ENCODE results near the gene OR6M1.
A peak's percentile ranks its signal among the peaks of the same experiment; 100 is the strongest.

Gene OR6M1

DNA sequence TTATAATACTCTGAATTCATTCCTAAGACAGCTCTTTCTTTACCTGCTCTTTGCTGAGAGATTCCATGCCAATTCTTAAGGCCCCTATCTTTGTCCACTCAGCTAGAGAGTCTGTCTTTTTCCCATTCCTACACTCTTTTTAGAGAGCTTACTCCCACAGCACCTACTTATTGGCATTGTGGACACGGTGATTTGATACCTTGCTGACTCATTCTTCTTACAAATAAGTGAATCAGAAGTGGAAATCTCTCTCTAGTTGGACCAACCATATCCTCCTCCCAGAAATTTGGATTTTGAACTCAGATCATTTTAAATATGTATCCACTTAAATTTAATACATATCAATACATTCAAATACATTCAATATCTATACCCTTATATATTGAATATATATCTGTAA lies 32.5 kb upstream of the OR6M1 start:
- no peak for DNase-seq (ENCODE audit: low spot score)
- TF ChIP-seq, protein P1, sequence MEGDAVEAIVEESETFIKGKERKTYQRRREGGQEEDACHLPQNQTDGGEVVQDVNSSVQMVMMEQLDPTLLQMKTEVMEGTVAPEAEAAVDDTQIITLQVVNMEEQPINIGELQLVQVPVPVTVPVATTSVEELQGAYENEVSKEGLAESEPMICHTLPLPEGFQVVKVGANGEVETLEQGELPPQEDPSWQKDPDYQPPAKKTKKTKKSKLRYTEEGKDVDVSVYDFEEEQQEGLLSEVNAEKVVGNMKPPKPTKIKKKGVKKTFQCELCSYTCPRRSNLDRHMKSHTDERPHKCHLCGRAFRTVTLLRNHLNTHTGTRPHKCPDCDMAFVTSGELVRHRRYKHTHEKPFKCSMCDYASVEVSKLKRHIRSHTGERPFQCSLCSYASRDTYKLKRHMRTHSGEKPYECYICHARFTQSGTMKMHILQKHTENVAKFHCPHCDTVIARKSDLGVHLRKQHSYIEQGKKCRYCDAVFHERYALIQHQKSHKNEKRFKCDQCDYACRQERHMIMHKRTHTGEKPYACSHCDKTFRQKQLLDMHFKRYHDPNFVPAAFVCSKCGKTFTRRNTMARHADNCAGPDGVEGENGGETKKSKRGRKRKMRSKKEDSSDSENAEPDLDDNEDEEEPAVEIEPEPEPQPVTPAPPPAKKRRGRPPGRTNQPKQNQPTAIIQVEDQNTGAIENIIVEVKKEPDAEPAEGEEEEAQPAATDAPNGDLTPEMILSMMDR (IDR thresholded peaks at IDR 0.05; ENCODE audit: extremely low read depth, insufficient read depth, missing control alignments): no peak
- in situ Hi-C loops (cut with MboI; ENCODE audit: low pct_unique_long_range_greater_than_20kb, low sequenced_read_pairs, unreplicated experiment): no loop called here

DNA sequence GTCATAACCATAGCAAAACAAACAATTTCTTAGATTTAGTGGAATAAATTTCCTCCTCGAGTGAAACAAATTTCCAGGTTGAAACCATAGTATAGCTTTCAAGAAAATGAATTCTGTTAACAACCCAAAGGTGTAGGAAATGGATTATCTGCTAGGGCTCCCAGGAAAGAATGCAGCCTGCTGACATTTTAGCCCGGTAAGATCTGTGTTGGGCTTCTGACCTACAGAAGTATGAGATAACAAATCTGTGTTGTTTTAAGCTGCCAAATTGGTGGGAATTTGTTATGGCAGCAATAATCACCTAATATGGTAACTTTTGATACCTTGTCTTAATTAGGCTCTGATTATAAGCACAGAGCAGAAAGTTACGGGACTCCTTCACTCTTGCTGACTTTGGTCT lies 32.0 kb upstream of the OR6M1 start:
- in situ Hi-C loops (cut with MboI; ENCODE audit: low pct_unique_long_range_greater_than_20kb, low sequenced_read_pairs, unreplicated experiment): no loop called here
- DNase-seq (ENCODE audit: low spot score): no peak
- TF ChIP-seq, protein P1 (IDR thresholded peaks at IDR 0.05; ENCODE audit: extremely low read depth, insufficient read depth, missing control alignments): no peak

DNA sequence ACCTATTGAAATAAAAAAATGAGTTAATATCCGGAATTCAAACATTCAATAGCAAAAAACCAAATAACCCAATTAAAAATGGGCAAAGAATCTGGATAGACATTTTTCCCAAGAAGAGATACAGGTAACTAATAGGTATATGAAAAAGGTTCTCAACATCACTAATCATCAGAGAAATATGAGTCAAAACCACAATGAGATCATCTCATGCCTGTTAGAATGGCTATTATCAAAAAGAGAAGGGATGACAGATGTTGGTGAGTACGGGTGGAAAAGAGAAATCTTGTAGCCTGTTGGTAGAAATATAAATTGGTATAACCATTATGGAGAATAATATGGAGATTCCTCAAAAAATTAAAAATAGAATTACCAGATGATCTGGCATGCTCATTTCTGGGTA lies 26.9 kb upstream of the OR6M1 start:
- TF ChIP-seq, protein P1 (IDR thresholded peaks at IDR 0.05; ENCODE audit: extremely low read depth, insufficient read depth, missing control alignments): no peak
- in situ Hi-C loops (cut with MboI; ENCODE audit: low pct_unique_long_range_greater_than_20kb, low sequenced_read_pairs, unreplicated experiment): no loop called here
- no peak for DNase-seq (ENCODE audit: low spot score)

DNA sequence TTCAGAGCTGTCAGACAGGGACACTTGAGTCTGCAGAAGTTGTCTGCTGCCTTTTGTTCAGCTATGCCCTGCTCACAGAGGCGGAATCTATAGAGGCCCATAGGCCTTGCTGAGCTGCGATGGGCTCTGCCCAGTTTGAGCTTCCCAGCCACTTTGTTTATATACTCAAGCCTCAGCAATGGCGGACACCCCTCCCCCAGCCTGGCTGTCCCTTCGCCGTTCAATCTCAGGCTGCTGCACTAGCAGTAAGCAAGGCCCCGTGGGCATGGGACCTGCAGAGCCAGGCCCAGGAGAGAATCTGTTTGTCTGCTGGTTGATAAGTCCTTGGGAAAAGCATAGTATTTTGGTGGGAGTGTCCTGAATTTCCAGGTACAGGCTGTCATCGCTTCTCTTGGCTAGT lies 23.6 kb upstream of the OR6M1 start:
- DNase-seq (ENCODE audit: low spot score): no peak
- in situ Hi-C loops (cut with MboI; ENCODE audit: low pct_unique_long_range_greater_than_20kb, low sequenced_read_pairs, unreplicated experiment): no loop called here
- TF ChIP-seq, protein P1 (IDR thresholded peaks at IDR 0.05; ENCODE audit: extremely low read depth, insufficient read depth, missing control alignments): no peak

DNA sequence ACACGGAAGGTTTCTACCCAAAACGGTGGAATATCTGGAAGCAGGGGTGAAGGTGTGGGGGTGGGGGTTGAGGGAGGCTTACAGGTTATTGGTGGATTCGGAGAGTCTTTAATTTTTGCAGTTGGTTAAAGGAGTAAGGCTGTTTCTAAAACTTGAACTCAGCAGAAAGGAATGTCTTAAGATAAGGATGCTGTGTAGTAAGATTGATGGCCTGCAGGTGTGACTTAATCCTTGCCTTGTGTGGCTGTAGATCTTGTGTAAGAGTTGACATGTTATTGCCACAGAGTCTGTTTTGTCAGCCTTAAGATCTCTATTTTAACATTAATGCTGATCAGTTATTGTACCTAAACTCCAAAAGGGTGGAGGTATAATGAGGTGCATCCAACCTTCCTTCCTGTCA lies 16.4 kb upstream of the OR6M1 start:
- TF ChIP-seq, protein P1 (IDR thresholded peaks at IDR 0.05; ENCODE audit: extremely low read depth, insufficient read depth, missing control alignments): no peak
- in situ Hi-C loops (cut with MboI; ENCODE audit: low pct_unique_long_range_greater_than_20kb, low sequenced_read_pairs, unreplicated experiment): no loop called here
- no peak for DNase-seq (ENCODE audit: low spot score)

DNA sequence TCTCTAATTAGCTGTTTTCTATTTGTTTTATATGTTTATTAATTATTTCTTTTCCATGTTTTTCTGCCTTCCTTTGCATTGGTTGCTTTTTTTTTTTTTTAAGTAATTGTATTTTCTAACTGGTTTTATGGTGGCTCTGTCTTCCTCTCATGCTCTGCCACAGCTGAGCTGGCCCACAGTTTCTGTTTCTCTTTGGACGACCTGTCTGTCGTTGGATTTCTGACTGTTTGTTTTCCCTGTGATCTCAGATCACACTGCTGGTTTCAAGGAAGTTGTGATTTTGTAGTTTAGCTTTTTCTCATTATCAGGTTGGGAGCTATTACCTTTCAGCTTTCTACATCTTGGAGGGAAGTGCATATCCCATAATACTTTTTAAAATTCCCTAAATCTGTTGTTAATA lies 15.9 kb upstream of the OR6M1 start:
- TF ChIP-seq, protein P1 (IDR thresholded peaks at IDR 0.05; ENCODE audit: extremely low read depth, insufficient read depth, missing control alignments): no peak
- in situ Hi-C loops (cut with MboI; ENCODE audit: low pct_unique_long_range_greater_than_20kb, low sequenced_read_pairs, unreplicated experiment): no loop called here
- DNase-seq (ENCODE audit: low spot score): peak; percentile 12

DNA sequence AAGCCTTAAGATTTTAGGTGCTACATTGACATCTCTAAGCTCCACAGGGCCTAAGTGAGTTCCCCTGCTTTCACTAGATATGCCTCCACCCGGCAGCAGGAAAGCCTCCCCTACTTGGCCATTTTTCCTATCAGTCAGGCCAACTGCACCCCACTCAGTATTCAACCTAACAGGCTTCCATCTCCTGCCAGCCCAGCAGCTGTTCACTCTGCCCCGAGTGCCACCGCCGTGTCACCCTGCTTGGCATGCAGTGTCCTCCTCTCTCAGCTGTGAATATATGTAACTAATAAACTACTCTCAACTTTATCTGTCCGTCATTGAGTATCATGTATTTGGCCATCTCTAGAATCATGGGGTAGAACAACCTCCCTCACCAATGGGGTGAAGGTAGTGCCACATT lies 9.0 kb upstream of the OR6M1 start:
- TF ChIP-seq, protein P1 (IDR thresholded peaks at IDR 0.05; ENCODE audit: extremely low read depth, insufficient read depth, missing control alignments): no peak
- DNase-seq (ENCODE audit: low spot score): no peak
- in situ Hi-C loops (cut with MboI; ENCODE audit: low pct_unique_long_range_greater_than_20kb, low sequenced_read_pairs, unreplicated experiment): no loop called here
